Measurements from ENCODE around the gene MRPL12. TPM values are rescaled to one million over a fixed set of nuclear protein-coding genes. Genes with fewer than 3 reads are reported as not detected.

MRPL12 gene
- total RNA-seq, 2 donors from 2014 or later, result 53.4 to 63.5 TPM

DNA sequence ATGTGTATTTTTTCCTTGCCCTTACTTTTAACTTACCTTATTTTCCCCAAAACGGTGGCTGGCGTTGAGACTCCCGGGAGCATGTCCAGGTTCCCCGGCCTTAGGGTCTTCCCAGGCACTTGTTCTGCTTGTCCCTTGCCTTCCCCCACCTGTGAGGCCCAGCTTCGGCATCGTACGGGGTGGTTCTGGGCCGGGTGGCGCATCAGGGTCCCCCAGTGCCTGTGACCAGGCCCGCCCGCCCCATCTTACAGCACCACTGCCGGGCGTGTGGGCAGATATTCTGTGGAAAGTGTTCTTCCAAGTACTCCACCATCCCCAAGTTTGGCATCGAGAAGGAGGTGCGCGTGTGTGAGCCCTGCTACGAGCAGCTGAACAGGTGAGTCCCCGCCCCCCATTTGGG is 12.0 kb upstream of the MRPL12 start:
- WGBS, result 88% methylated on average over 18 of the region's 18 CpGs
- no peak overlapping the region for H3K27ac ChIP-seq
- peaks cover 18 to 72% of the 10 kb centered on the region in 2 donors for H3K36me3 ChIP-seq
- H3K9me3 ChIP-seq, result no peaks in the 10 kb centered on the region
- no peak overlapping the region for H3K4me3 ChIP-seq
- TF ChIP-seq CTCF (IDR thresholded peaks at IDR 0.05), result no peak
- TF ChIP-seq POLR2A (IDR thresholded peaks at IDR 0.05), result no peak
- no peak for TF ChIP-seq POLR2AphosphoS5 (IDR thresholded peaks at IDR 0.05)
- H3K4me1 ChIP-seq (replicated peaks), result no peaks in the 10 kb centered on the region
- no peaks in the 10 kb centered on the region for H3K27me3 ChIP-seq (replicated peaks; ENCODE audit: insufficient read depth)
- DNase-seq (ENCODE audit: low spot score), result no peak
- intact Hi-C loops (cut with DNase I), result no loop called here

- Histone ChIP-seq H3K27me3 (replicated peaks; ENCODE audit: insufficient read depth) (no peaks in the 10 kb centered on the region), H3K9me3 (no peaks in the 10 kb centered on the region), H3K4me3 (no peak overlapping the region), H3K36me3 (peaks cover 18 to 72% of the 10 kb centered on the region in 2 donors), H3K27ac (no peak overlapping the region), H3K4me1 (replicated peaks) (no peaks in the 10 kb centered on the region)
- TF ChIP-seq CTCF (IDR thresholded peaks at IDR 0.05) (no peak), POLR2A (IDR thresholded peaks at IDR 0.05) (no peak), POLR2AphosphoS5 (IDR thresholded peaks at IDR 0.05) (no peak)
- 93% methylated on average over 20 of the region's 20 CpGs for WGBS
- intact Hi-C loops (cut with DNase I), result no loop called here
- DNase-seq (ENCODE audit: low spot score), result no peak
Observed at GRCh38 chr17:81691608-81692007, 11.6 kb upstream of the MRPL12 start.

DNA sequence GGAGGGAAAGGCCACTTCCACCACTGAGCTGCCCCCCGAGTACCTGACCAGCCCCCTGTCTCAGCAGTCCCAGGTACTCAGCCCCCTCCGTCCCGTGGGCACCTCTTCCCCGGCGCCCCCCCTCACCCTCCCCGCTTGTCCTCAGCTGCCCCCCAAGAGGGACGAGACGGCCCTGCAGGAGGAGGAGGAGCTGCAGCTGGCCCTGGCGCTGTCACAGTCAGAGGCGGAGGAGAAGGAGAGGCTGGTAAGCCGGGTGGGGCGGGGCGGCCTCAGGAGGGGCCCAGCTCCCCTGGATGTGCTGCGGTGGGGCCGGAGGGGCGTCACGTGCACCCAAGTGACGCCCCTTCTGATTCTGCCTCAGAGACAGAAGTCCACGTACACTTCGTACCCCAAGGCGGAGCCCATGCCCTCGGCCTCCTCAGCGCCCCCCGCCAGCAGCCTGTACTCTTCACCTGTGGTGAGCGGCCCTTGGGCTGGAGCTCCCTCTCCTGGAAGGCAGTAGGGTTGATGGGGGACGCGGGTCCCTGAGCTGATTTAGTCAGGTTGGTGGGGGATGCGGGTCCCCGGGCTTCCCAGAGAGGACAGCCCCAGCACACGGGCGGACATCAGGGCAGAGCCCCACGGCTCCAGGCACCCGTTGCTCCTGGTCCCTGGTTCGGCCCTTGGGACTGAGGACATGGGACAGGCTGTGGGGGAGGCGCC is 9.5 kb upstream of the MRPL12 start:
- peaks cover 22 to 60% of the 10 kb centered on the region in 2 donors for H3K36me3 ChIP-seq
- H3K9me3 ChIP-seq, result no peaks in the 10 kb centered on the region
- no peaks in the 10 kb centered on the region for H3K27me3 ChIP-seq (replicated peaks; ENCODE audit: insufficient read depth)
- no peaks in the 10 kb centered on the region for H3K4me1 ChIP-seq (replicated peaks)
- WGBS, result 89% methylated on average over 32 of the region's 35 CpGs
- no peak overlapping the region for H3K27ac ChIP-seq
- TF ChIP-seq POLR2AphosphoS5 (IDR thresholded peaks at IDR 0.05), result no peak
- no peak for TF ChIP-seq POLR2A (IDR thresholded peaks at IDR 0.05)
- no peak for TF ChIP-seq CTCF (IDR thresholded peaks at IDR 0.05)
- intact Hi-C loops (cut with DNase I), result no loop called here
- H3K4me3 ChIP-seq, result no peak overlapping the region
- no peak for DNase-seq (ENCODE audit: low spot score)

DNA sequence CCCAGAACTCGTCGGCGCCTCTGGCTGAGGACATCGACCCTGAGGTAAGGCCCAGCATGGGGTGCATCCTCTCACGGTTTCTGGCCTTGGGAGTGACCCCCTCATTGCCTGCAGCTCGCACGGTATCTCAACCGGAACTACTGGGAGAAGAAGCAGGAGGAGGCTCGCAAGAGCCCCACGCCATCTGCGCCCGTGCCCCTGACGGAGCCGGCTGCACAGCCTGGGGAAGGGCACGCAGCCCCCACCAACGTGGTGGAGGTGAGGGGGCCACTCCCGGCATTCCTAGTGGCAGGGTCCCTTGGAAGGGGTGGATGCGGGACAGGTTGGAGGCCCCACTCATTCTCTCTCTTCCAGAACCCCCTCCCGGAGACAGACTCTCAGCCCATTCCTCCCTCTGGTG is 8.4 kb upstream of the MRPL12 start:
- DNase-seq (ENCODE audit: low spot score), result no peak
- Histone ChIP-seq H3K27me3 (replicated peaks; ENCODE audit: insufficient read depth) (no peaks in the 10 kb centered on the region), H3K27ac (no peak overlapping the region), H3K36me3 (peaks cover 22 to 55% of the 10 kb centered on the region in 2 donors), H3K4me3 (no peak overlapping the region), H3K9me3 (no peaks in the 10 kb centered on the region), H3K4me1 (replicated peaks) (no peaks in the 10 kb centered on the region)
- TF ChIP-seq CTCF (IDR thresholded peaks at IDR 0.05) (no peak), POLR2A (IDR thresholded peaks at IDR 0.05) (no peak), POLR2AphosphoS5 (IDR thresholded peaks at IDR 0.05) (no peak)
- WGBS, result 91% methylated on average over 16 of the region's 19 CpGs
- intact Hi-C loops (cut with DNase I), result no loop called here

DNA sequence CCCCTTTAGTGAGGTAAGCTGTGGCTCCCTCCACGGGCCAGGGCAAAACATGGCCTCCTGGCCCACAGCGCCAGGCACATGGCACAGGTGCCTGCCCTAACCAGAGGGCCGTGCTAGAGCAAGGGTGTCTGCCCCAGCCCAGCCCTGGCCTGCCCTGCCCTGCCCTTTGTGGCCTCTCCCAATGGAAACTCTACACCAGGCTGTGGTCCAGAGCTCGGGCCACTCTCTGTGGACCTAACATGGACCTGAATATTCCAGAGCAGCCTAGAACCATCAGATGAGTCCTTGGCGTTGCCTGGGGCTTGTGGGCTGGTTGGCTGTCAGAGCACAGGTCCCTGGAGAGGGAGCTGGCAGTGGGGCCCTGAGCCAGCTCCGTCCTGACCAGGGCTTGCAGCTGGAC is 8.0 kb upstream of the MRPL12 start:
- Histone ChIP-seq H3K9me3 (no peaks in the 10 kb centered on the region), H3K27ac (no peak overlapping the region), H3K27me3 (replicated peaks; ENCODE audit: insufficient read depth) (no peaks in the 10 kb centered on the region), H3K36me3 (peaks cover 22 to 52% of the 10 kb centered on the region in 2 donors), H3K4me1 (replicated peaks) (no peaks in the 10 kb centered on the region), H3K4me3 (no peak overlapping the region)
- intact Hi-C loops (cut with DNase I), result no loop called here
- DNase-seq (ENCODE audit: low spot score), result no peak
- 89% methylated on average over 3 of the region's 6 CpGs for WGBS
- no peak for TF ChIP-seq CTCF (IDR thresholded peaks at IDR 0.05)
- TF ChIP-seq POLR2A (IDR thresholded peaks at IDR 0.05), result no peak
